GM18519 (cell line): ENCODE measurements around the gene TMEM145.
"Not testable (repeated sequence)": the region's sequence is repeated elsewhere in the genome, so short reads cannot be mapped to it uniquely, and the experiment has no call there.

Experiments
- ATAC-seq: cut with Tn5 transposase; IDR thresholded peaks from one replicate; pipeline ENCODE4 v1.9.1; 2021; ENCODE audit warnings: mild to moderate bottlenecking, moderate library complexity; ENCODE audit not compliant: unreplicated experiment, low FRiP score

Gene TMEM145

GRCh38 chr19:42313096-42313839 is at the start of gene TMEM145:
TMEM145 (plus strand) TSS chr19:42313309; CDS start chr19:42313377, 68 bp downstream.
- ATAC-seq: no peak

DNA sequence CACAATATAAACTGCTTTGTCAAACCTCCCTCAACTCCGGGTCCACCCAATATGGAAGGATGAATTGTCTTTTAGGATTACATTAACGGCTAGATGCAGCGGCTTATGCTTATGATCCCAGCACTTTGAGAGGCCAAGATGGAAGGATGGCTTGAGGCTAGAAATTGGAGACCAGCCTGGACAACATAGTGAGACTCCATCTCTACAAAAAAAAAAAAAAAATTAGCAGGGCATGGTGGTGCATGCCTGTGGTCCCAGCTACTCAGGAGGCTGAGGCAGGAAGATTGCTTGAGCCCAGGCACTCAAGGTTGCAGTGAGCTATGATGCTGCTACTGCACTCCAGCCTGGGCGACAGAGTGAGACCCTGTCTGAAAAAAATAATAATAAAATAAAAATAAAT is 47.0 kb upstream of the TMEM145 start:
- ATAC-seq: not testable (repeated sequence)

DNA sequence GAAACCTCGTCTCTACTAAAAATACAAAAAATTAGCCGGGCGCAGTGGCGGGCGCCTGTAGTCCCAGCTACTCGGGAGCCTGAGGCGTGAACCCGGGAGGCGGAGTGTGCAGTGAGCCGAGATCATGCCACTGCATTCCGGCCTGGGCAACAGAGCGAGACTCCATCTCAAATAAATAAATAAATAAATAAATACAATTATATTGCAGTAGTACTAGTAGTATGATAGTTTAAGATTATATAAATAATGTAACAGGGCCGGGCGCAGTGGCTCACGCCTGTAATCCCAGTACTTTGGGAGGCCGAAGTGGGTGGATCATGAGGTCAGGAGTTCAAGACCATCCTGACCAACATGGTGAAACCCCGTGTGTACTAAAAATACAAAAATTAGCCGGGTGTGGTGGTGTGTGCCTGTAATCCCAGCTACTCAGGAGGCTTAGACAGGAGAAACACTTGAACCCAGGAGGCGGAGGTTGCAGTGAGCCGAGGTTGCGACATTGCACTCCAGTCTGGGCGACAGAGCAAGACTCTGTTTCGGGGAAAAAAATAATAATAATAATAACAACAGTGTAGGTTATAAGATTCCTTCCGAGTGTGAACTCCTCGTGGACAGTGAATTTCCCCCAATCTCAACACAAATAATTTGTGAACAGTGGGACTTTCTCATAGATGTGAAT is 46.0 kb upstream of the TMEM145 start:
- ATAC-seq: not testable (repeated sequence)

DNA sequence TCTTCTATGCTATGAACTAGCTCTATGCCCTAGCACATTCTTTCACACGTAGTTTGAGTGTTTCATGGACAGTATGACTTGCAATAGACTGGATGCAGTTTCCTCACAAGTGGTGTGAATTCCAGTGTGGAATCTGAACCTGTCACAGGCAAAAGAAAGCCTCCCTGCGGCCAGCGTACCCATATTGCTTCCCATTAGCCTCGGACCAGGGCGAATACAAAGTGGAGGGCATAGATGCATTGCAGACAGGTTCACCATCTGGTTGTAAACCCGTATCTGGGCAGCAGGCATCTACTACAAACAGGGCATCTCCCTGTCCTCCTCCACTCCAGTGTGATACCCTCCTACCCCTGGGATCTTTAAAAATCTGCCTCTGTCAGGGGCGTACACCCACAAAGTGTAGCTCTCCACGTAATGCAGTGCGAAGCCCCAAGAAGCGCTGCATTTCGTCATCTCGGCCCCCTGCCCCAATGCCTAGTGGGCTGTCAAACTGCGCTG is 45.4 kb upstream of the TMEM145 start:
- no peak for ATAC-seq

- peak; percentile 35 for ATAC-seq
Observed at GRCh38 chr19:42268142-42268703, 44.9 kb upstream of the TMEM145 start.

- ATAC-seq: peak; percentile 64
Observed at GRCh38 chr19:42268704-42269477, 44.2 kb upstream of the TMEM145 start, which contains the start of gene CIC. CIC (plus strand) TSS chr19:42269252; CDS start chr19:42271784, 2,532 bp downstream.

GRCh38 chr19:42269478-42270345 is 43.4 kb upstream of the TMEM145 start:
- no peak for ATAC-seq

DNA sequence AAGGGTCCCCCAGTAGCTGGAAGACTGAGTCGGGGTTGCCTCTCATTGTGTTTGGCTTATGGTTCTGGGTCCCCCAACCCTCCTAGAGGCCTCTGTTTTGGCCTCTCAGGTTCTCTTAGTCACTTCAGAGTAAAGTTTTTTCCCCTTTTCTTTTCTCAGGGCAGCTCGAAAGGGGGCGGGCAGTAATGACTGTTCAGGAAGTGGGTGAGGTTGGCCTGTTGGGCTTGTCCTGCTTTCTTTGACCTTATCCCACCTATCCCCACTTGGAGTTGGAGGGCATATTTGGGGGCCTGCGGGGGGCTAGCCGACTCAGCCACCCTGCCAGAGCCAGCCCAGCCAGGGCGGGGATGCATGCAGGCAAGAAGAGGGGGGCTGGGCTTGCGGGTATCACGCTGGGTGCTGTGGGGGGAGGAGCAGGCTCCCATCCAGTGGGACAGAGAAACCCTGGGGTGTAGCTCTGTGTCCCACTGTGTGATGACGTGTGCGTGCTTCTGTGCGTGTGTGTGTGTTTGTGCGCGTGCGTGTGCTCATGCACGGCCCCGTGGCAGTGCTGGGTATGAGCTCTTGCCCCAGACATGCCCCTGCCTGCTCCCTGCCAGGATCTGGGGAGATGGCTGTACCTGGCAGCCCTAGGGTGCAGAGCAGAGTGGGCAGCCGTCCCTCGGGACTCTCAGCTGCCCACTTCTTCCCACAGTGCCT is 42.6 kb upstream of the TMEM145 start:
- no peak for ATAC-seq

DNA sequence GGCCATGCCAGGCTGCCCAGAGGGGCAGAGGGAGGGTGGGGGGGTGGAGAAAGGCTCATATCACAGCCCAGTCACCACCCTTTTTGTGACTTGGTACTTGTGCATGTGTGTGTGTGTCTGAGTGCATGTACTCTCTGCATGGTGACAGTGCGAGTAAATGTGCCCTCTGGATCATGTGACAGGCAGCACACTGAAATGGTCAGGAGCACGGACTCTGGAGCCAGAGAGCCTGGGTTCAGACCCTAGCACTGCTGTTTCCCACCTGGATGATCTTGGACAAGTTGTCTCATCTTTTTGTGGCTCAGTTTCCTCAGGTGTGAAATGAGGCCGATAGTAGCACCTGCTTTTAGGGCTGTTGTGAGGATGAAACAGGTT is 42.1 kb upstream of the TMEM145 start:
- ATAC-seq: no peak

DNA sequence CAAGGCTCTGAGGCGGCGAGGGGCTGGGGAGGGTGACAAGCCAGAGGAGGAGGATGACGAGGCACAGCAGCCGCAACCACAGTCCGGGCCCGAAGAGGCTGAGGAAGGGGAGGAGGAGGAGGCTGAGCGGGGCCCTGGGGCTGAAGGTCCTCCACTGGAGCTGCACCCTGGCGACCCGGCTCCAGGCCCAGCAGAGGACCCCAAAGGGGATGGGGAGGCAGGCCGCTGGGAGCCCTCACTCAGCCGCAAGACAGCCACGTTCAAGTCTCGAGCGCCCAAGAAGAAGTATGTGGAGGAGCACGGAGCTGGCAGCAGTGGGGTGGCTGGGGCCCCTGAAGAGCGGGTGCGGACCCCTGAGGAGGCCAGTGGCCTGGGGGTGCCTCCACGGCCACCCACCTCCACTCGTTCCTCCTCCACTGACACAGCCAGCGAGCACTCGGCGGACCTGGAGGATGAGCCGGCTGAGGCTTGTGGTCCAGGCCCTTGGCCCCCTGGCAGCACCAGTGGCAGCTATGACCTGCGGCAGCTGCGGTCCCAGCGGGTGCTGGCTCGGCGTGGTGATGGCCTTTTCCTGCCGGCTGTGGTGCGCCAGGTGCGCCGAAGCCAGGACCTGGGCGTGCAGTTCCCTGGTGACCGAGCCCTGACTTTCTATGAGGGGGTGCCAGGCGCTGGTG is 41.1 kb upstream of the TMEM145 start:
- no peak for ATAC-seq

GRCh38 chr19:42272535-42272897 is 40.6 kb upstream of the TMEM145 start:
- no peak for ATAC-seq

DNA sequence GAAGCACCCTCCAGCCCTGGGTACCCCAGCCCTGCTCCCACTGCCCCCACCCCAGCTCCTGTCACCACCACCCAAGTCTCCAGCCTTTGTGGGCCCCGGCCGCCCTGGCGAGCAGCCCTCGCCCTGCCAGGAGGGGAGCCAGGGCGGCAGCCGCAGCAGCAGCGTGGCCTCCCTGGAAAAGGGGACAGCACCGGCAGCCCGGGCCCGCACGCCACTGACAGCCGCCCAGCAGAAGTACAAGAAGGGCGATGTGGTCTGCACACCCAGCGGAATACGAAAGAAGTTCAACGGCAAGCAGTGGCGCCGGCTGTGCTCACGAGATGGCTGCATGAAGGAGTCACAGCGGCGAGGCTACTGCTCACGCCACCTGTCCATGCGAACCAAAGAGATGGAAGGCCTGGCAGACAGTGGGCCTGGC is 40.1 kb upstream of the TMEM145 start:
- no peak for ATAC-seq

GRCh38 chr19:42273407-42274064 is 39.6 kb upstream of the TMEM145 start:
- ATAC-seq: no peak

DNA sequence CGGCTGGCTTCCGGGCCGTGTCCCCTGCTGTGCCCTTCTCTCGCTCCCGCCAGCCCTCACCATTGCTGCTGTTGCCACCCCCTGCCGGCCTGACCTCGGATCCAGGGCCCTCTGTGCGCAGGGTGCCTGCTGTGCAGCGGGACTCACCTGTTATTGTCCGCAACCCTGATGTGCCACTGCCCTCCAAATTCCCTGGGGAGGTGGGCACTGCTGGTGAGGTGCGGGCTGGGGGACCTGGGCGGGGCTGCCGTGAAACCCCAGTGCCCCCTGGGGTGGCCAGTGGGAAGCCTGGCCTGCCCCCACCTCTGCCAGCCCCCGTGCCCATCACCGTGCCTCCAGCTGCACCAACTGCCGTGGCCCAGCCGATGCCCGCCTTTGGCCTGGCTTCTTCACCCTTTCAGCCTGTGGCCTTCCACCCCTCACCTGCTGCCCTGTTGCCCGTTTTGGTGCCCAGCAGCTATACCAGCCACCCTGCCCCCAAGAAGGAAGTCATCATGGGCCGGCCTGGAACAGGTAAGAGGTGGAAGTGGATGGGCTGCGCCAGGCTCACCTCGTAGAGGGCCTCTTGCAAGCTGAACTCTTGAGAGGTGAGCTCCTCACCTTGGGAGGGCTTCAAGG is 38.9 kb upstream of the TMEM145 start:
- no peak for ATAC-seq

DNA sequence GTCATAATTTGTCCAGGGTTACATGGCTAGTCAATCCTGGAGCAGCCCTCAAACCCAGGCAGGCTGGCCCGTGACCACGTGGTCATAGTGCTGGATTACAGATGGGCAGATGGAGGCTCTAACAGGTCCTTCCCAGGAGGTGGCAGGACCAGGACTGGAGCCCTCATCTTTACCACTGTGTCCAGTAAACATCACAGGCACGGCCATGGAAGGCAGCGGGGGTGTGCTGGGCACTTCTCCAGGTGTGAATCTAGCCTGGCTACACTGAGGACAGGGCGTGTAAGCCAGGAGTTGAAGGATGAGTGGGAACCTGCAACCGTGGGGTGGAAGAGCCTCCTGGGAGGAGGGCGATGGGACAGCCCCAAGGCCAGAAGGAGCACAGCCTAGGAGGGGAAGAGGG is 38.0 kb upstream of the TMEM145 start:
- ATAC-seq: no peak

DNA sequence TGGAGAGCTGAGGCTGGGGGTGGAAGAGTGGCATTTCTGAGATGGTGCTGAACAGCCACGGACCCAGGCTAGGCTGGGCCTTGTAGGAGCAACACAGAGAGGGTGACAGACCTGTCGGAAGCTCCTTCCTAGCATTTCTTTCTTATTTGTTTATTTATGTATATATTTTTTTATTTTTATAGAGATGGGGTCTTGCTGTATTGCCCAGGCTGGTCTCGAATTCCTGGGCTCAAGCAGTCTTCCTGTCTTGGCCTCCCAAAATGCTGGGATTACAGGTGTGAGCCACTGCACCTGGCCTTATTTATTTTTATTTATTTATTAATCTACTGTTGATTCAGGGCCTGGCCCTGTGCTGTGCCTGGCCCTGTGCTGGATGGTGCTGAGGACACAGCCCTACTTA is 37.6 kb upstream of the TMEM145 start:
- ATAC-seq: no peak

DNA sequence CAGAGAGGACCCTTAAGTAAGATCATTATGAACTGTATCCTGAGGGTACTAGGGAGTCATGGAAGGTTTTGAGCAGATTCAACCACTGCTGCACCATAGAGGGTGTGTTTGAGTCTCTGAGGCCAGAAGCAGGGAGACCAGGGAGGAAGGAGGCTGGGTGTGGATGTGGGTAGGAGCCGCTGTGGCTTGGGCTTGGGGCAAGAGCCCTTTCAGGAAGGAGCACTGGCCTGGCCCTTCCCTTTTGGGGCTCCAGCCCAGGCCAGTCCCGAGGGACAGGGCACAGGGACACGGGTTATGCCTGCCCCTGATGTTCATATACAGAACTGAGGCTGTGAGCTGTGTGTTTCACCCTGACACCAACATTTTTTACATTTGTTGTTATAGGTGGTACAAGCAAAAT is 36.8 kb upstream of the TMEM145 start:
- ATAC-seq: no peak

- no peak for ATAC-seq
Observed at GRCh38 chr19:42276821-42277220, 36.3 kb upstream of the TMEM145 start.
